Testis (tissue), 2 donors: ENCODE results near the gene HDAC9.
"Not testable (repeated sequence)": the region's sequence is repeated elsewhere in the genome, so short reads cannot be mapped to it uniquely, and the experiment has no call there.

Experiments
- POLR2A ChIP-seq: fragments of 450-650 bp; IDR thresholded peaks from one replicate; pipeline ENCODE4 v1.6.1; 2017; ENCODE audit warnings: antibody characterized with exemption, mild to moderate bottlenecking, moderate library complexity
- TF ChIP-seq, protein P1 (sequence below), 3 experiments: fragments of 450-650 bp in 2 of 3; fragments of 200-600 bp in 1 of 3; sonication (generic) in 1 of 3; IDR thresholded peaks; one replicate each; pipeline ENCODE4 v1.5.1; 2016 to 2019; ENCODE audit warnings: antibody characterized with exemption in 3 of 3, mild to moderate bottlenecking in 2 of 3, moderate library complexity in 1 of 3

DNA sequence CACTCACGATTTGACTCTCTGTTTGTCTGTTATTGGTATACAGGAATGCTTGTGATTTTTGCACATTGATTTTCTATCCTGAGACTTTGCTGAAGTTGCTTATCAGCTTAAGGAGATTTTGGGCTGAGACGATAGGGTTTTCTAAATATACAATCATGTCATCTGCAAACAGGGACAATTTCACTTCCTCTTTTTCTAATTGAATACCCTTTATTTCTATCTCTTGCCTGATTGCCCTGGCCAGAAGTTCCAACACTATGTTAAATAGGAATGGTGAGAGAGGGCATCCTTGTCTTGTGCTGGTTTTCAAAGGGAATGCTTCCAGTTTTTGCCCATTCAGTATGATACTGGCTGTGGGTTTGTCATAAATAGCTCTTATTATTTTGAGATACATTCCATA, 240.5 kb downstream of the HDAC9 start:
- TF ChIP-seq, protein P1, sequence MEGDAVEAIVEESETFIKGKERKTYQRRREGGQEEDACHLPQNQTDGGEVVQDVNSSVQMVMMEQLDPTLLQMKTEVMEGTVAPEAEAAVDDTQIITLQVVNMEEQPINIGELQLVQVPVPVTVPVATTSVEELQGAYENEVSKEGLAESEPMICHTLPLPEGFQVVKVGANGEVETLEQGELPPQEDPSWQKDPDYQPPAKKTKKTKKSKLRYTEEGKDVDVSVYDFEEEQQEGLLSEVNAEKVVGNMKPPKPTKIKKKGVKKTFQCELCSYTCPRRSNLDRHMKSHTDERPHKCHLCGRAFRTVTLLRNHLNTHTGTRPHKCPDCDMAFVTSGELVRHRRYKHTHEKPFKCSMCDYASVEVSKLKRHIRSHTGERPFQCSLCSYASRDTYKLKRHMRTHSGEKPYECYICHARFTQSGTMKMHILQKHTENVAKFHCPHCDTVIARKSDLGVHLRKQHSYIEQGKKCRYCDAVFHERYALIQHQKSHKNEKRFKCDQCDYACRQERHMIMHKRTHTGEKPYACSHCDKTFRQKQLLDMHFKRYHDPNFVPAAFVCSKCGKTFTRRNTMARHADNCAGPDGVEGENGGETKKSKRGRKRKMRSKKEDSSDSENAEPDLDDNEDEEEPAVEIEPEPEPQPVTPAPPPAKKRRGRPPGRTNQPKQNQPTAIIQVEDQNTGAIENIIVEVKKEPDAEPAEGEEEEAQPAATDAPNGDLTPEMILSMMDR (IDR thresholded peaks at IDR 0.05): not testable (repeated sequence)
- TF ChIP-seq POLR2A: not testable (repeated sequence)
